ENCODE results near the gene SUN3.
A peak's percentile ranks its signal among the peaks of the same experiment; 100 is the strongest.

The SUN3 gene, protein sequence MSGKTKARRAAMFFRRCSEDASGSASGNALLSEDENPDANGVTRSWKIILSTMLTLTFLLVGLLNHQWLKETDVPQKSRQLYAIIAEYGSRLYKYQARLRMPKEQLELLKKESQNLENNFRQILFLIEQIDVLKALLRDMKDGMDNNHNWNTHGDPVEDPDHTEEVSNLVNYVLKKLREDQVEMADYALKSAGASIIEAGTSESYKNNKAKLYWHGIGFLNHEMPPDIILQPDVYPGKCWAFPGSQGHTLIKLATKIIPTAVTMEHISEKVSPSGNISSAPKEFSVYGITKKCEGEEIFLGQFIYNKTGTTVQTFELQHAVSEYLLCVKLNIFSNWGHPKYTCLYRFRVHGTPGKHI

GRCh38 chr7:48028938-48029337, at the start of gene SUN3:
Gene SUN3 (minus strand): TSS chr7:48029107. CDS start chr7:48028938, 169 bp downstream.
- DNase-seq: no peak

DNA sequence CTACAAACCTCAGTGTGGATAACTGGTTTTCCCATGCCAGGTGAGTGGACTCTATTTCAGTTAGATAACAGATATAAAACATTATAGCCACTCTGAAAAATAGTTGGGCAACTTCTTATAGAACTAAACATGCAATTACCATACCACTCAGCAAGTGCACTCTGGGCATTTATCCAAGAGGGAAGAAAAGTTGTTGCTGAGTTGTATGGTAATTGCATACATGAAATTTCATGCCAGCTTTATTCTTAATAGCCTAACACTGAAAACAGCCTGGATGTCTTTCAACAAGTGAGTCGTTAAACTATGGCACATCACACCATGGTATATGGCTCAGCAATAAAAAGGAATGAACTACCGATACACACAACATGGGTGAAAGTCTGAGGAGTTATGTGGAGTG, 49.6 kb upstream of the SUN3 start:
- DNase-seq: no peak

- DNase-seq: no peak
Observed at GRCh38 chr7:48077423-48077822, 48.5 kb upstream of the SUN3 start.

DNA sequence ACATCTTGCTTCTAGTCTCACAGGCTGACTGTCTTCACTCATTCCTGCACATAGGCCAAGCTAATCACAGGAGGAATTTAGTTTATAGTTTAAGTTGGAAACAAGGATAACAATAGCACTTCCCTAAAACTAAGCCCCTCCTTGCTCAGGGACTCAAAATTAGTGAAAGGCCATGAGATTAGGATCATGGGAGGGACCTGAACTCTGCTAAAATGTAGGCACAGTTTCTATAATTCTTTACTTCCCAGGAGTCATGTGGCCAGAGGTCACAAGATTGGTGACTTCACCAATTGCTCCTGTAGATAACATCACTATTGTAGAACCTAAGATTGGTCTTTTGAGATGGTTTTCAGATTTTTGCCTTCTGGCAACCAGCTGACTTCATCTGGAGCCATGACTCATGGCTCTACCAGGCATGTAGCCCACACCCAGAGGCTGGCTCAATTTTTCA, 45.3 kb upstream of the SUN3 start:
- no peak for DNase-seq

DNA sequence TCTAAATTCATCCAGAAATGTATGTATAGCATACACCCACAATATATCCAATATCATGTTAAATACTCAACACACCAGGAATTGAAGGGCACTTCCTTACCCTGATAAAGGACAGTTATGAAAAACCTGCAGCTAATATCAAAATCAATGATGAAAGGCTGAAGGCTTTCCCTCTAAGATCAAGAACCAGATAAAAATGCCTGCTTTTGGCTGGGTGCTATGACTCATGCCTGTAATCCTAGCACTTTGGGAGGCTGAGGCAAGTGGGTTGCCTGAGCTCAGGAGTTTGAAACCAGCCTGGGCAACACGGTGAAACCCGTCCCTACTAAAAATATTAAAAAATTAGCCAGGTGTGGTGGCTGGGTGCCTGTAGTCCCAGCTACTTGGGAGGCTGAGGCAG, 38.6 kb upstream of the SUN3 start:
- DNase-seq: no peak

- no peak for DNase-seq
Observed at GRCh38 chr7:48063985-48064384, 35.1 kb upstream of the SUN3 start.

- DNase-seq: no peak
Observed at GRCh38 chr7:48059706-48060105, 30.8 kb upstream of the SUN3 start.

DNA sequence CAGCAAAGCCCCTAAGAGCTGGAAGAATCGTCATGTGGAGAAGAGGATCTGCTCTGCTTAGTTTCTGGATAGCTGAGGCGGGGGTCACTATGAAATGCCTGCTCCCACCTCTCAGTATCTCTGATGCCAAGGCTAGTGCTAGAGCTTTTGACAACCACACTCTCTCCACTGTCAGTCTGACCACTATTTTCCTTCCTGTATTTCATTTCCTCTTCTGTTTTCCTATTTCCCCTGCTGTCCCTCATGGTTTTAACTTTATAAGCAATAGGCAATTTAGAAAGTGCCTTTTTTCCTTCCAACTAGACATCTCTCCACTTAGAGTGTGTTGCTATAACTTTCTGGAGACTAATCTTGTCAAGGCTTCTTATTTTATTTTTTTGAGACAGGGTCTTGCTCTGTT, 30.1 kb upstream of the SUN3 start:
- no peak for DNase-seq

- no peak for DNase-seq
Observed at GRCh38 chr7:48053736-48054135, 24.8 kb upstream of the SUN3 start.

DNA sequence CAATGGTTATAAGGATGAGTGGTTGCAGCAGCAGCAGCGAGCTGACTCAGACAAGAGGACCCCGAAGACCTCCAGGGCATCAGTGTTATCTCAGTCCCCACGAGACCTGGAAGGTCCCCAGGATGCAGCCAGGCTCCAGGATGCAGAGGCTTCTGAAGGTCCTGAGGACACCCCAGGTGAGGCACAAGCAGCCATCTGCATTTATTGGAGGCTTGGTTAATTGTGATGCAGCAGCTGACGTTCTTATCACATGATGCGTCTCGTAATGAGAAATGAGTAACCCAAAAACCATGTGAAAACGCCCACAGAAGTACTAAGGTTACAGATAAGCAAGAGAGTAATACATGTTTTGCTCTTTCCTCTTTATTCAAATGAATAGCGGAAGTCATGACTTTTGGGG, 23.8 kb upstream of the SUN3 start:
- no peak for DNase-seq

DNA sequence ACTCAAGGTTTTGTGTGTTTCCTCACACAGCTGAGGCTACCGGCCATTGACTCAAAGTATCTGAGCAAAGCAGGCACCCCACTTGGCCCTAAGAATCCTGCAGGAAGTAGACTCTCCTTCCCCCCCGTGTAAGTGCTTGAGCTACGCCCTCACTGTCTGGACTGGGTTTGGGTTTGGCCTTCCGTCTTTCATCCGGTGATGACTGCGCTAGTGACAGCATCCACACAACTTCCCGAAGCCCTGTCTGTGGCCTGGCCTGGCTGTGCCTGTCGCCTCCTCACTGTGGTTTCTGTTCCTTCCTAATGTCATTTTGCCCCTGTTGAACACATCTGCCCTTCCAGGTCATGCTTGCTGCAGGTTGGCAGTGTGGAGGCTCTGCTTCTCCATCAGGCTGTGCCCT, 20.9 kb upstream of the SUN3 start:
- no peak for DNase-seq

DNA sequence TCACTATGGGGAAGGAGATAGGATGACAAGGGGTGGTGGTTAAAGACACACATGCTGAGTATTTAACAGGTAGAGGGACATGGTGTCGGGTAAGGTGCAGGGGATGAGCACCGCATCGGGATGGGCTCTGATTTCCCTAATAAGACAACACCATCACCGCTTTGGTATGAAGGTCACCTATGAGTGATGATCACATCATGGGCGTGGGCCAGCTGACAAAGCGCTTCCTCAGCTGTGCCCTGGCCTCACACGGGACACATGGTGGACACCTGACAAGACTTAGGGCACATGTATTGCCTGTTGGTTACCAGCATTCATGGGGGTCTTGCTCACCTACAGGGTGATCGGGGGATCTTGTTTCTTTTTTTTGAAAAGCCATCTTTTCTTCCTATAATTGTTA, 19.2 kb upstream of the SUN3 start:
- DNase-seq: no peak

GRCh38 chr7:48046458-48046857, 17.6 kb upstream of the SUN3 start:
- no peak for DNase-seq

DNA sequence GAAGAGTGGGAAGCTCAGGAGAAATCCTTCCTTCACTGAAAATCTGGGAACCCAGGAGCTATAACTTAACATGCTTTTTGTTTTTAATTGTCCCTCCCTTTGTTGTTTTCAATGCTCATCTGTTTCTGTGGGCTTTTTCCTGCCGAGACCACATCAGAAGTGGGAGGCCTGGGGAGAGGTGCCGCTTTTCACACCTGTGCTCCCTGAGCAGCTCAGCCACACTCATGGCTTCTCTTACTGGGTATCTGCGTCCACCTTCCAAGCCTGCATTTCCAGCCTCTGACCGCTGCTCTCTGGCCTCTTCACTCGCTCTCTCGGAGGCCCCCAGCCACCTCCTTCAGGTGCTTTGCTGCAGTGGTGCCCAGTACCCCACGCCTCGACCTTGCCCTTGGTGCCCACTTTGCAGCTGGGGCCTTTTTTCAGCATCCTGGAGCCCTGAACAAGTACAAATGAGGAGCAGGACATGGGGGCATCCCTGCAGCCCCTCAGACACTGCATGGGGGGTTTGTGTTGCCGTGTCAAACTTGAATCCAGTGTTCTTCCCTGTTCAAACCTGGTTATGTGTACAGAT, 16.4 kb upstream of the SUN3 start:
- DNase-seq: no peak

DNA sequence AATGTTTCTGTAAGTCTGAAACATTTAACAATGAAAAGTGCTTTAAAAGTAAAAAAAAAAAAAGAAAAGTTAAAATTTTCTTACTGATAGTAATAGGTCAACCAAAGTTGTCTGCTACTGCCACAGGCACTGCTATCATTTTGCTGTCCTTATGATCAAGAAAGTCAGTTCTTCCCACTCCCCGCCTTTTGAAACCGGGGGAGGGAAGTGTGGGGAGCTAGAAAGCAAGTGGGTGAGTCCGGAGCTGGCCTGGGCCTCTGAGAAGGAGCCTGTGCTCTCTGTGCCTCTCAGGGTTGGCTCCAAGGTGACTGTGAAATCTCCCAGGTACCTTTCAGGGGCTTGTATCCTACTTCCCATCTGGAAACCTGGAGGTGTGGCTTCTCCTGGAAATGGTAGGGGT, 13.7 kb upstream of the SUN3 start:
- no peak for DNase-seq

- DNase-seq: no peak
Observed at GRCh38 chr7:48042216-48042615, 13.3 kb upstream of the SUN3 start.

GRCh38 chr7:48041653-48041970, 12.7 kb upstream of the SUN3 start:
- peak in 1 of 51 donors; percentile 16 for DNase-seq

GRCh38 chr7:48040944-48041652, 12.2 kb upstream of the SUN3 start:
- DNase-seq: no peak

DNA sequence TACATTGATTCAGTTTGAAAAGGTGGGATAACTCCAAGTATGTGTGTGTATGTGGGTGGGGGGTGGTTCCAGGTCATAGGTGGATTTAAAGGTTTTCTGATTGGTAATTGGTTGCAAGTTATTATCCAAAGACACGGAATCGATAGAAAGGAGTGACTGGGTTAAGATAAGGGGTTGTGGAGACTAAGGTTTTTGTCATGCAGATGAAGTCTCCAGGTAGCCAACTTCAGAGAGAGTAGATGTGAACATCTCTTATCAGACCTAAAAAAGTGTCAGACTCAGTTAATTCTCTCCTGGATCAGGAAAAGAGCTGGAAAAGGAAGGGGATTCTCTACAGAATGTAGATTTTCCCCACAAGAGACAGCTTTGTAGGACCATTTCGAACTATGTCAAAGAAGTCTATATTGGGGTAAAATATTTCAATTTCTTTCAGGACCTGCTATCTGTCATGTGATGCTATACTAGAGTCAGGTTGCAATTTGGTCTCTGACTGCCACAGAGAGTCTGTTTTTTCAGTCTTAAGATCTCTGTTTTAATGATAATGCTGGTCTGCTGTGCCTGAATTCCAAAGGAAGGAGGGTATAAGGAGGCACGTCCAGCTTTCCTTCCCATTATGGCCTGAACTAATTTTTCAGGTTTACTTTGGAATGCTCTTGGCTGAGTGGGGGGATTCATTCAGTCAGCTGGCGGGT, 10.1 kb upstream of the SUN3 start:
- DNase-seq: no peak

DNA sequence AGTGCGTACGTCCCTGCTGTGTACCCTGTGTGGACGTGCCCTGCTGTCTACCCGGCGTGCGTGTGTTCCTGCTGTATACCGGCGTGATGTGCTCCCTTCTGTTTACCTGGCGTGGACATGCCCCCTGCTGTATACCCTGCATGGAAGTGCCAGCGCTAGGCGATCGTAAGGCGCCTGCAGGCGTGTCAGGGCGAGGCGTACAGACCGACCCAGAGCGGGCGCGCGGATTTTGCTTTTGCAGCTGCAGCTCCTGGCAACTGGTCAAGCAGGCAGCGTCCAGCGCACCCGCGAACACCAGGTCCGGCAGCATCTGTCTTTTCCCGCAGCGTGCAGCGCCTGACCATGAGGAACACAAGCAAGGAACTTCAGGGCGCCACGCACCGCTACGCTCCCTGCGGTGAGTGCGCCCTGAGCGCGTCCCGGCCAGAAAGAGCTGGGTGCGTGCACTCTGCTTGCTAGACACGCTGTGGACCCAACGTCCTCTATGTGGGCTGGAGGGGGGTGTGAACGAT, 7.1 kb upstream of the SUN3 start:
- peak in 7 of 51 donors; percentile 6 to 28 (median 14) for DNase-seq

GRCh38 chr7:48035301-48035966, 6.5 kb upstream of the SUN3 start, which contains the start of gene C7orf57:
Gene C7orf57 (plus strand): TSS chr7:48035543. CDS start chr7:48036309, 766 bp downstream.
- DNase-seq: peak in 50 of 51 donors; percentile 27 to 89 (median 77)

Measured in hypothalamus (tissue), 51 donors.